ENCODE data around the gene RNF223.
"Not testable (repeated sequence)": the region's sequence is repeated elsewhere in the genome, so short reads cannot be mapped to it uniquely, and the experiment has no call there.

Gene RNF223

DNA sequence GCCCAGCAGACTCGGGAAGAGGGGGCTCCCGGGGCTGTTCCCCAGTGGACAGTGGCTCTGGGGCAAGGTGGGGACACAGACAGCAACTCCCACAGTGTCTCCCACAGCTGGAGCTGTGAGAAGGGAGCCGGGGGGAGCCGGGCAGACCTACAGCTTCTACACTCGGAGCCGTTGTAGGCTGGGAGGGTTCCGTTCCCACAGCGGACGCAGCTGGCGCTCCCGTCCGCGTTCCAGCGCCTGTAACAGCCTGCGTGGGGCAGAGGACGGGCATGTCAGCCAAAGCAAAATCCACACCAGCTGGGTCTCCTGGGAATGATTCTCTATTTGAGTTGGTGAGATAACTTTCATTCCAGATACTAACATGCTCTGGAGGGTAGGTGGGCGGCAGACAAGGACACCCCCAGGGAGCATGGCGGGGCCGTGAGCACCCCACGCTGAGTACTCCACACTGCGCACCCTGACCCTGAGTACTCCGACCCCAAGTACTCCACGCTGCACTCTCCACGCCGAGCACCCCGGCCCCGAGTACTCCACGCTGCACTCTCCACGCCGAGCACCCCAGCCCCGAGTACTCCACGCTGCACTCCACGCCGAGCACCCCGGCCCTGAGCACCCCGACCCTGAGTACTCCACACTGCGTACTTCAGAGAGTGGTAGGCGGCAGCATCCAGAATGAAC, 13.4 kb upstream of the RNF223 start:
- DNase-seq (ENCODE audit: low read depth), result no peak

DNA sequence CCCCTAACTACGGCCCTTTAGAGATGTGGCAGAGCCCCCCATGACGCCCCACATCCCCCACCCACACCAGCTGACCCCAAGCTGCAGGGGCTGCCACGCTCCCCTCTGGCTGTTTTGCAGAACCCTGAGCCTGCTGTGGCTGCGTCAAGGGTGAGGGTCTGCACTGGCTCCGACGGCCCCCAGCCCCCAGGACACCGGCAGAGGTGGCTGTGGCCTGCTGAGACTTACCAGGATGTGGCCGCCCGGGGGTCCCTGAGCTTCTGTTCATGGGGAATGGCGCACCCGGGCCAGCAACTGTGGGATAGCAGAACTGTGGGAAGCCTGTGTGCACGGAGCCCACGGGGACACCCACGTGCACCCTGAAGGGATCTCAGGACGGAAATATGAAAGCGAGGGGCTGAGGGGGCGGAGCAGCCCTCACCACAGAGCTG, 12.8 kb upstream of the RNF223 start:
- no peak for DNase-seq (ENCODE audit: low read depth)

DNA sequence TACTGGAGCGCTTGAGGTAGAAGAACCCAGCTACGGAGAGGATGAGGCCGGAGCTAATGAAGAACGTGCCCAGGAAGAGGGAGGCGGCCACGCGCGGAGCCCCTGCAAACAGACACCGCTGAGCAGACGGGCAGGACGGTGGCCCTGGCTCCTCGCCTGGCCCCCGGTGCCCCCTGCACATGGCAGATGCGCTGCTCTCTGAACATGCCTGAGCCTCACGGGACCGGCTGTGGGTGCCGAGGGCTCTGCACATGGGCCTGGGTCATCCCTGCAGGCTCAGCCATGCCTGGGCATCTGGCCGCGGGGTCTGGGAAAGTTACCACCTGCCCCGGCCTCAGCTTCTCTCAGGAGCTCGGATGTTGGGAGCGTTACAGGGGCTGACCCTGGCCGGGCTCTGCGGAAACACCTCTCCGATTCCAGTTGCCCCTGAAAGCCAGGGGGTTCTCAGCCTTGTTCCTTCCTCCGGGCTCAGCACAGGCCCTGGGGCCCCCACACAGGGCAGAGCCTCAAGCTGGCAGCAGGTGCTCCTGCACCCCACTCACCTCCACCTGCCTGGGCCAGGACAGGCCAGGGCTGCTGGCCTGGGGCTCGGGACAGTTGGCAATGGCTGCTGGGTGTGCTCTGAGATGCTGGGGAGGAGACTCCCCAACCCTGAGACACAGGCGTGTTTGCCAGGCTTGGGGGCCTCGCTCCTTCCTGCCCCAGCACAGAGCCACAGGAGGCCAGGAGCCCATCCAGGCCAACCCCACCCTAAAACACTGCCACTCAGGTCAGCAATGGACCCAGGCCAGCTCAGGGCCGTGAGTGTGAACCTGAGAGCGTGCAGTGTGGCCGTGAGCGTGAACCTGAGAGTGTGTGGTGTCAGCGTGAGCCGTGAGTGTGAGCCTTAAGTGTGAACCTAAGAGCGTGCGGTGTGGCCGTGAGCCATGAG, 12.1 kb upstream of the RNF223 start:
- DNase-seq (ENCODE audit: low read depth), result no peak

DNA sequence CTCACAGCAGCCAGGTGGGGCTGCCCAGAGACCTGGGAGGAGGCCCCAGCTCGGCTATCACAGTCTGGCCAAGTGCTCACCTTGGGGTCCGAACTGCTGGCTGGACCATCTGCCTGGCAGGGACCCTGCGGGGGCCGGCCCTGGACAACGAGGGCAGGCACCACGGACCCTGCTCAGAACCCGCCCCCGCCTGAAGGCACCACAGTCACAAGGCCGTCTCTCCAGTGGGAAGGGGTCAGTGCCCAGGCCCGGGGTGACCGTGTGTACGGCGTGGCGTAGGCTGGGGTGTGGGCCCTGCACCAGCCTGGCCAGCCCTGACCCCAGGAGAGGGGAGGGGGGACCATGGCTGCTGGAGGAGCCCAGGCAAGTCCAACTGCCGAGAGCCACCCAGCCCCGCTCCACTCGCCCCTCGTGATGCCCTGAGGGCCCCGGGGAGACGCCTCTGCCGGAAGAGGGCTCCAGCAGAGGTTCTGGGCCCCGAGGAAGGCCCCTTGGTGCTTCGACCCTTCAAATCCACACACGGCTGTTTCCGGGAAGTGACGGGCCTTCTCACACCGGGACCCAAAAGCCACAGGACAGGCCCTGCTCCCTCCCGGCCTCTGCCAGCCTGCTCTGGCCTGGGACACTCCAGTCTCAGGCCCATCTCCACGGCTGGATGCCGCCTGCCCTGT, 11.2 kb upstream of the RNF223 start:
- DNase-seq (ENCODE audit: low read depth), result no peak

DNA sequence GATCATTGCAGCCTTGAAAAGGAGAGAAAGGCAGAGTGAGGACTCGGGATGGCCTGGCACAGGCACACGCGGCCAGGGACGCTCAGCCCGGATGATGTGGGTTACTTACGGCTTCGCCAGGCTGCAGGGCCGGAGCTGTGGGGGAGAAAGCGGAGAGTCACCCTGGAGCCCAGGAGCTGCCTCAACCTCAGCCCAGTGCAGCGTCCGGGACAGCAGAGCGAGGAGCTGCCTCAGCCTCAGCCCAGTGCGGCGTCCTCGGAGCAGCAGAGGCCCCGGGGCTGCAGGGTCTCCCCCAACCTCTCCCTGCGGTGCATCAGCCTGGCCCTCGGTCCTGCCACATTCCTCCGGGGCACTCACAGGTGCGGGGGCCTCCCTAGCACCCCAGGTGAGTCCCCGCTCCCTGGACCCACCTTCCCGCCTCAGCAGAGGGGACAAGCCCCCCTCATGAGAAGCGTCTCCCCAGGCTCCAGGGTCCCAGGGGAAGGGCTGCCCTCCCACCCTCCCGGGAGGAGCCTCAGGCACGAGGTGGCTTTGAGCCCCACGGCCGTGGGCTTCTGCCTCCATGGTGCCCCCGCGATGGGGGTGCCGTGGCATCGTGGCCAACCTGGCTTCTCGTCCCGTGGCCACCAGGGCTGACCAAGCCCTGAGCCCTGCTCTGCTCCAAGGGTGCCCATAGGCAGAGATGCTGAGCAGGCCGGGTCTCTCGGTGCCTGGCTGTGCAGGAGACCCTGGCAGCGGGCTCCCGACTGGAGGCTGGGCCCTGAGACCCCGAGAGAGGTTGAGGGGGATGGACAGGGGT, 10.5 kb upstream of the RNF223 start:
- no peak for DNase-seq (ENCODE audit: low read depth)

DNA sequence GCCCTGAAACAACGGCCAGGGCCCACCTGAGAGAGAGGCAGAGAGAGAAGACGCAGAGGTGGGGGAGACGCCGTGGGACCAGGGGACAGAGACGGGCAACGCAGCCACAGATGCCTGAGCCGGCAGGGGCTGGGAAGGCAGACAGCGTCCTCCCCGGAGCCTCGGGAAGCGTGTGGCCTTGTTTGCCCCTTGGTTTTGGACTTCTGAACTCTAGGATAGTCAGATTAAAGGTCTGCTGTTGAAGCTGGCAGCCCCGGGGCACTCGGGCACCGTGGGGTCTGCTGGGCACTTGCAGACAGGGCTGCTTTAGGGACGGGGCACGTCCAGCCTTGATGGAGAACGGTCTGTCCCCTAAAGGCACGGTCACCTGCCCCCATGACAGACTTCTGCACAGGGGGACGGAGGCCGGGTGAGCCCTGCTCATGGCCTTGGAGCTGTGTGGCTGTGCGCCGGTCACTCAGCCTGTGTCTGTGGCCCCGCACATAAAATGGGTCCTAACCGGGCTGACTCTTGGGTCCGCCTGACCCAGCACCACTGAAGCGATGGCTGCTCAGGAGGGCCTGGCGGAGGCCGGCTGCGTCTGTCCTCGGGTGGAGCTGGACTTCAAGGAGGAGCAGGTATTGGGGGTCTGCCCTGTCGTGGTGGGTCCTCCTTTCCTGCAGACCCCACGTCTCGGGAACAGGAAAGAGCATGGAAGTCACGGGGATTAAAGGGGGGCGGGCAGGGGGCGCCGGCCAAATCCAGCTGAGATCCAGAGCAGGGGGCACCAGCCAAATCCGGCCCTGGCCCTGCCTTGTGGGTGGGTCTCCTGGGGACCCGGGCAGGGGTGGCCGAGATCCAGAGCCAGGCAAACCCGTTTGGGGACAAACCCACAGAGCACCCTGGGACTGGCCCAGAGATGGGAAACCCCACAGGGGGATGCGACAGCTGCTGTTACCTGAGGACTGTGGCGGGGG, 9.6 kb upstream of the RNF223 start:
- no peak for DNase-seq (ENCODE audit: low read depth)

DNA sequence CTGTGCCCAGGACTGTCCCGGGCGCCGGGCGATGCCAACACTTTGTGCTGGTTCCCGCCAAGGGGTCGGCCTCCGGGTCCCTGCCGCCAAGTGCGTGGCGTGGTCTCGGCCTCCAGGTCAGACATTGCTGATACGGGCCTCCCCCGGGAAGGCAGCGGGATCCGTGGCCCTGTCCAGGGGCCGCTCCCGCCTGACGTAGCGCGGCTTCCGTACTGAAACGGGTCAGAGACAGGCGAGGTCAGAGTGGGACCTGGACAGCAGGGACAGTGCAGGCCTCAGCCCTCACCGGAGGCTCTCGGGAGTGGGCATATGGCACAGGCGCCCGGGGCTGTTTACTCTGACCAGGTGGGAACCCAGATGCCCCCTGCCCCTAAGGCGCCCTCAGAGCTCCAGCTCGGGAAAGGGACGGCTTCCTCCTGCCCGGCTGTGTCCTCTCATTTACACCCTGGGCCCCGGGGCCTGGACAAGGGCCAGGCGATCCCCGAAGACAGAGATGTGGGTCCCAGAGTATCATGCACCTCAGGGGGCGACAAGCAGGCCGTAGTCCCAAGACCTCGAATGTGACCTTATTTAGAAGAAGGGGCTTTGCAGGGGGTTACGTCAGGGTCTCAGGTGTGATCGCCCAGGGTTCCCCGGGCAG, 8.8 kb upstream of the RNF223 start:
- DNase-seq (ENCODE audit: low read depth), result no peak

DNA sequence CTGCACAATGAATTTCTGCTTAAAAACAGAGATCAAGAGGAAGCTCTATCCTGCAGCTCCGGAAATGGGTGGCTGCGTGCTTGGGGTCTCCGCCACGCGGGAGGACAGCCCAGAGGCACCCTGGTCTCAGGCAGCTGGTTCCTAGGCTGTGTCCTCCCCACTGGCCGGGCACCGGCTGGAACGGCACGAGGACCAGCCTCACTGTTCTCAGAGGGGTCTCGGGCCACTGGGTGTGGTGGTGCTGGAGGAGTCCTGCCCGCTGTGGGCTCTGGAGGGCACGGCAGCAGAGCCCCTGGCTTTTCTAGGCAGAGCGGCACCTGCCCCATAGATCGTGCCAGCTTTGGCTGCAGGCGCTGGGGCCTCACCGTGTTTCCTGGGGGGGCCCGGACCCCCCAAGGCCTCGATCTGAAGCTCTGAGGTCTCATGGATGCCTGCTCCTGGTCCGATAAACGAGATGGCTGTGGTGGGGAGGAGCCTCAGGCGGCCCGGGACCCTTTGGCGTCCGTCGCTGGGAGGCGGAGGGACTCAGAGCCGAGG, 8.2 kb upstream of the RNF223 start:
- DNase-seq (ENCODE audit: low read depth), result no peak

DNA sequence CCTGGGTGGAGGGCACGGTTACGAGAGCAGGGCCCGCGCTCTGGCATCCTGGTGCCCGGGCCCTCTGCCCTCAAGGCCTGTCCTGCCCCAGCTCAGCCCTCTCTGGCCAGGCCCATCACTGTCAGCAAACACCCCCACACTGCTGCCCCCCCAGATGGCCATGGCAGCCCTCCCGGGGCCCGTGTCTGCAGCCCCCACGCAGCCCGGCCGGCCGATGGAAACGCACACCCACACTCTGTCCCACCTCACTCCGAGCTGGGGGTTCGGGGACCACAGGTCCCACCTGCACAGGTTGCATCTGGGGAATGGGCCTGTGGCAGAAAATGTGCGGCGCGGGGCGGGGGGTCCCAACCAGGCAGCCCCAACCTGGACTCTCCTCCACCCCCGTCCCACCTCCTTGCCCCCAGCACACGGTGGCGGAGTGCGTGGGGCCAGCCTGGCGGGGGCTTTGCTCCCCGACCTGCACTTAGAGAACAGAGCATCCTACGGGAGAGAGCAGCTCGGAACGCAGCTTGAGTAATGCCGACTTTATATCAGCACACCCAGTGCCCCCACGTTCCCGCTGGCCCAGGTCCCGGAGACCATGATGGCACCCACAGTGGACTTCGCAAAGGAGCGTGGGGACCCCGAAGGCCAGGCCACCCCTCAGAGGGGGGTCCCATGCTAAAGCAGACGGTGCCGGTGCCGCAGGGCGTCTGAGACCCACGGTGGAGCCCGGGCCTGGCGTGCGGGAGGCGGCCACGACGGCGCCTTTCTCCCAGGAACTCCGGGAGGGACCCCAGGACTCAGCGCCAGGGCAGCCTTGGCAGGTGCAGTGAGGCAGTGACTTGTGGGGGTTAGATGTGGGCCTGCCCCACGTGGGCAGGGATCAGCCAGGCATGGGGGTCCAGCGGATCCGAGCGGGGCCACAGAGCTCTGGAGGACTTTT, 7.5 kb upstream of the RNF223 start:
- no peak for DNase-seq (ENCODE audit: low read depth)

DNA sequence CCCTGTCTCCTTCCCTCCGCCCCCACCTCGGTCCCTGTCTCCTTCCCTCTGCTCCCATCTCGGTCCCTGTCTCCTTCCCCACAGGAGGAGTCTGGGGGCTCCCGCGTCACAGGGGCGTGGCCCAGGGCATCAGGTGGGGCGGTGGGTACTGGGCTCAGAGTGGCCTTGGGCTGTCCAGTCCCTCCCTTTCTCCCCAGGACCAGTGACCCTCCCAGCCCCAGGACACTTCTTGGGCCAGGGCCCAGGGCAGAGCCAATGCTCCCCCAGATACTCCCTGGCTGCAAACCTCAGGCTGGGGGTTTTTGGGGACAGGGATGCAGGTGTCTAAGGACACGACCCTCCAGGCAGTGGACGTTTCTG, 6.8 kb upstream of the RNF223 start:
- DNase-seq (ENCODE audit: low read depth), result no peak

DNA sequence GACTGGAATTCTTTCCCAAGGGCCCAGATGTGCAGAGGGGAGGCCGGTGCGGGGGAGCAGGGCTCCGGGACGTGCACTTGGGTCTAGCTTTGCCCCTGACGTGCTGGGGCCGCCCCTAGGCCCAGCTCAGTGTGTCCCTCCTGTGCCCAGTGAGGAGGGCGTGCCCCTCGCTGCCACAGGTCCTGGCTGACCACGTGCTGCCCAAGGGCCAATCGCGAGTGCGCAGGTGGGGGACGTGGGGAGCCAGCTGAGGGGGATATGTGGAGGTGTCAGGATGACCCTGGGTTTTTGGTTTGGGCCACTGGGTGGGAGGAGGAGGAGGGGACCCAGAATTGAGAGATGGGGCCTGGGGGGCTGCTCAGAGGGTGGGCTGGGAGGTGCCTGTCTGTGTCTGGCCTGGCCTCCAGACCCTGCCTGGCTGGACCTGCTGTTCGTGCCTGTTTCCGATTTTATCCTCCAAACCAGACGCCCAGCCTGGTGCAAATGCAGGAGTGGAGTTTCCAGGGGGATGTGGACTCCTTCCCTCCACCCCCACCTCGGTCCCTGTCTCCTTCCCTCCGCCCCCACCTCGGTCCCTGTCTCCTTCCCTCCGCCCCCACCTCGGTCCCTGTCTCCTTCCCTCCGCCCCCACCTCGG, 6.1 kb upstream of the RNF223 start:
- DNase-seq (ENCODE audit: low read depth), result no peak

DNA sequence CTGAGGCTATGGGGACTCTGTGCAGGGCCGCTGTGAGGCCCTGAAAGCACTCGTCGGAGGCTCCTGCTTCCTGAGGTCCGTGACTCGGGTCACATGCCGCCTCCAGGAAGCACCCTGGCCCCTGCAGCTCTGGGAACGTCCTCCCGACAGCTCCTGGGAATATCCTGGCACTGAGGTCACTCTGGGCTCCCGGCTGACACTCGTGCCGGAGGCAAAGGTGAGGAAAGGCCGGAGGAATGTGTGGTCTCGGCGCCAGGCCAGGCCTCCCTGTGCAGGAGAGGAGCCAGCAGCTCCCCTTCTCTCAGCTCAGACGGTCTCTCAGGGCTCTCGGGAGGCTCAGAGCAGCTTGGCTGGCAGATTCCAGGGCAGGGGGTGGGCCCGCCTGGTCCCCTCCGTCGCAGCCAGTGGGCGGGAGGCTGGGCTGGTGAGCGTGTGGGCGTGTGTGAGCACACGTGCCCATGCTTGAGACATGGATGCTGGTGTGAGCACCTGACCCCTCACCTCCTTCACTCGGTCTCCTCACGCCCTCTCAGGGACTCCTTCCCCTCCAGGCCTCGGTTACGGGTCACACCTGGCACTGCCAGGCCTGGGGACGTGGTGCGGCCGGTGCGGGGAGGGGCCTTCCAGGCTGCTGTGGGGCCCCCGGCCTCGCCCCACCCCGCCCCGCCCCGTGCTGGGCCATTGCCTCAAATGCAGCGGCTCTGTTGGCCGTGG, 5.5 kb upstream of the RNF223 start:
- no peak for DNase-seq (ENCODE audit: low read depth)

DNA sequence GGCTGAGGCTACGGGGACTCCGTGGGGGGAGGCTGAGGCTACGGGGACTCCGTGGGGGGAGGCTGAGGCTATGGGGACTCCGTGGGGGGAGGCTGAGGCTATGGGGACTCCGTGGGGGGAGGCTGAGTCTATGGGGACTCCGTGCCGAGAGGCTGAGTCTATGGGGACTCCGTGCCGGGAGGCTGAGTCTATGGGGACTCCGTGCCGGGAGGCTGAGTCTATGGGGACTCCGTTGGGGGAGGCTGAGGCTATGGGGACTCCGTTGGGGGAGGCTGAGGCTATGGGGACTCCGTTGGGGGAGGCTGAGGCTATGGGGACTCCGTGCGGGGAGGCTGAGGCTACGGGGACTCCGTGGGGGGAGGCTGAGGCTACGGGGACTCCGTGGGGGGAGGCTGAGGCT, 3.3 kb upstream of the RNF223 start:
- not testable (repeated sequence) for DNase-seq (ENCODE audit: low read depth)

DNA sequence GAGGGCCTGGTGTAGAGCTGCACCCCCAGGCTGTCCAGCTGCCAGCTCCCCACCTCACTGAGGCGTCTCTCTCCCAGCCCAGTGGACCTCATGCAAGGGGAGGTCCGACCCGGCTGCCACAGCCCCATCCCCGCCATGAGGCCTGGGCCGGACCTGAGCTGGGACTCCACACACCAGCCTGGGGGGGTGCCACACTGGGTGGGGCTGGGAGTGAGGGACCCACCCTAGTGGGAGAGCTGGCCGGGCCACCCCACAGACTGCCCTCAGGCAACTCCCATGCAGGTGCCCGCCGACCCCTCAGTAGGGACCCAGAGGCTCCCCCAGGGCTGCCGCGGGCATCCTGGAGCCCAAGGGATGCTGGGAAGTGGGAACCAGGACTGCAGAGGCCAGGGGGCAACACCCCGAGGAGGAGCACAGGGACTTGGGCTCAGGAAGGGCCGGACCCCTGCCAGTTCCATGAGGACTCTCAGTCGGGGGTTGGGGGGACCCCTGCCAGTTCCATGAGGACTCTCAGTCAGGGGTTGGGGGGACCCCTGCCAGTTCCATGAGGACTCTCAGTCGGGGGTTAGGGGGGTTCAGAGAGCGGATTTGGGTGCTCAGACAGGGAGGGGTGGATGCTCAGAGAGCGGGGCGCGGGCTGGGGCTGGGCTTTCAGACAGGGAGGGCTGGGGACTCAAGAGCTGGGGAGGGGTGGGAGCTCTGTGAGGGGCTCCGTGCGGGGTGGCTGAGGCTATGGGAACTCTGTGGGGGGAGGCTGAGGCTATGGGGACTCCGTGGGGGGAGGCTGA, 1.2 kb upstream of the RNF223 start:
- DNase-seq (ENCODE audit: low read depth), result no peak

DNA sequence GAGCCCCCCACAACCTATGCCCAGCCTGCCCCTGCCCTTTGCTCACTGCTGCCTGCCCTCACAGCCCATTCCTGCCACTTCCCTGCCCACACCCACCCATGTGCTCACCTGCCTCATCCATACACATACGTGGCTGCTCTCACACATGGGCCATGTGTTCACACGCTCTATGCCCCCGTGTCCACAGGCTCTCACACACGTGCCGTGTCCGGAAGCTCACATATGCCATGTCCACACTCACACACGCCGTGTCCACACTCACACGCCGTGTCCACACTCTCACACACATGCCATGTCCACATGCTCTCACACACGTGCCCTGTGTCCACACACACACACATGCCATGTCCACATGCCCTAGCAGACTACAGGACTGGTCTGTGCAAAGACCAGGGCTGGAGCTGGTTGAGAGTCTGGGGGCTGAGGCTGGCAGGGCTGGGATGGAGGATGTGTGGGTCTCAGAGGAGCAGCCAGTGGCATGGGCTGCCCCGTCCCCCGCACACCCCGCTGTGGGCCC, 583 bp upstream of the RNF223 start:
- DNase-seq (ENCODE audit: low read depth), result no peak

DNA sequence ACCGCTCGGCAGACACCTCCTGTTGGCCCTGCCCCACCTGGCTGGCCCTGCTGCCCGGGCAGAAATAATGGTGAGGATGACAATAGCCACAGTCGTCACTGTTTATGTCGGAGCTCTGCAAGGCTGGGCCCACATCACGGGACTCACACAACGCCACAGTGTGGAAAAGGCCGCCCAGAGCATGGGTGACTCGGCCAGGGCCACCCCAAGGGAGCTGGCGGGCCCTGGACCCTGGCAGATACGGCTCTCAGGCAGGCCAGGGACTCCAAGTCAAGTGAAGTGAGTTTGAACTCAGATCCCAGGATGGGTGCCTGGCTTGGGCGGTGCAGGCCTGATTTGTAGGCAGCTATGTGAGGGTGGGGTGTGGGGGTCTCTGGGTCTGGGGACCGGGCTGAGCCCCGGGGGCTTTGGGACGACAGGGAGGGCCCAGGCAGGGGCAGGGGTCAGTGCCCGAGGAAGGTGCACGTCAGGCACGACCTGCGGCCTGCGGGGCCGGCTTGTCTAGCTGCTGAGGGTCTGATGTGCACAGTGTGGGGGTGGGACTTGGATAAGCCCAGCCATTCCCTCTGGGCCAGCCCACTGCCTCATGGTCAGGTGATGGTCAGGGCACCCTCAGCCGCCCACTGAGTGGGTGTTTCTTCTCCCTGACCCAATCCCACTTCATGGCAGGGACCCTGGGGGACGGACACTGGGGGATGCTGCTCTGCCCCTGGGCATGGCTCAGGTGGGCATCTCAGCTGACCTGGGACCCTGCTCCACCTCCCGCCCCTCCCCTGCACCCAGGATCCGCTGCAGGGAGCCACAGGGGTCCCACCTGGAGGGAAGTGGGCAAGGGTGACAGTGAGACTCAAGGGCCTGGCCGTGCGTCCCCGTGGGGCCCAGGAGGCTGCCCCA, 1.0 kb downstream of the RNF223 start:
- DNase-seq (ENCODE audit: low read depth), result no peak

All from stimulated activated CD8-positive, alpha-beta memory T cell treated with anti-CD3 and anti-CD28 coated beads, Interleukin-15, amount 100 ng/mL, for 1 hour (primary cell).